Measurements from ENCODE around the gene TMEM242. TPM values are rescaled to one million over a fixed set of nuclear protein-coding genes. Genes with fewer than 3 reads are reported as not detected.
A peak's percentile ranks its signal among the peaks of the same experiment; 100 is the strongest.

The TMEM242 gene
- total RNA-seq, 6 experiments from 2014 or later, result 9.4 to 12.8 (median 10.8) TPM

DNA sequence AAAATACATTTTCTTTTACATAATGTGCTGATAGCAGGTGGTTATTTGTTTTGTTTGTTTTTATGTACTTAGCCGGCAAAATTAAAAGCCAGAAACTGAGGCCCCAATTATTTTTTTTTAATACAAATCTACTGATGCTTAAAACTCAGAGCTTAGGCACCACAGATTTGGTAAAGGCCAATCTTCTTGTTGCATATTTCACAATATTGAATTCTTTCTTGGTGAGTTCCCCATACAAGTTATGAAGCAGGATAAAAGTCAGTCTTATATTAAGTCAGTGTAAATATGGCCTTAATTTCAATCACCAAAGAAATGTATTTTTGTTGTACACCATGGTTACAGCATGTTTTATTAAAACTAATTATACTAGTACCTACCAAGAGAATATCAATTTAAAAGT lies 41.4 kb upstream of the TMEM242 start:
- DNase-seq, result no peak
- Mint-ChIP-seq H3K9me3 (no peaks in the 10 kb centered on the region), H3K4me3 (no peak overlapping the region), H3K36me3 (ENCODE audit: low read depth) (no peaks in the 10 kb centered on the region), H3K4me1 (ENCODE audit: low read depth) (no peaks in the 10 kb centered on the region), H3K27me3 (ENCODE audit: insufficient read depth) (peaks cover 24% of the 10 kb centered on the region), H3K27ac (no peak overlapping the region)
- TF ChIP-seq, protein P1, sequence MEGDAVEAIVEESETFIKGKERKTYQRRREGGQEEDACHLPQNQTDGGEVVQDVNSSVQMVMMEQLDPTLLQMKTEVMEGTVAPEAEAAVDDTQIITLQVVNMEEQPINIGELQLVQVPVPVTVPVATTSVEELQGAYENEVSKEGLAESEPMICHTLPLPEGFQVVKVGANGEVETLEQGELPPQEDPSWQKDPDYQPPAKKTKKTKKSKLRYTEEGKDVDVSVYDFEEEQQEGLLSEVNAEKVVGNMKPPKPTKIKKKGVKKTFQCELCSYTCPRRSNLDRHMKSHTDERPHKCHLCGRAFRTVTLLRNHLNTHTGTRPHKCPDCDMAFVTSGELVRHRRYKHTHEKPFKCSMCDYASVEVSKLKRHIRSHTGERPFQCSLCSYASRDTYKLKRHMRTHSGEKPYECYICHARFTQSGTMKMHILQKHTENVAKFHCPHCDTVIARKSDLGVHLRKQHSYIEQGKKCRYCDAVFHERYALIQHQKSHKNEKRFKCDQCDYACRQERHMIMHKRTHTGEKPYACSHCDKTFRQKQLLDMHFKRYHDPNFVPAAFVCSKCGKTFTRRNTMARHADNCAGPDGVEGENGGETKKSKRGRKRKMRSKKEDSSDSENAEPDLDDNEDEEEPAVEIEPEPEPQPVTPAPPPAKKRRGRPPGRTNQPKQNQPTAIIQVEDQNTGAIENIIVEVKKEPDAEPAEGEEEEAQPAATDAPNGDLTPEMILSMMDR (IDR thresholded peaks at IDR 0.05), result no peak

DNA sequence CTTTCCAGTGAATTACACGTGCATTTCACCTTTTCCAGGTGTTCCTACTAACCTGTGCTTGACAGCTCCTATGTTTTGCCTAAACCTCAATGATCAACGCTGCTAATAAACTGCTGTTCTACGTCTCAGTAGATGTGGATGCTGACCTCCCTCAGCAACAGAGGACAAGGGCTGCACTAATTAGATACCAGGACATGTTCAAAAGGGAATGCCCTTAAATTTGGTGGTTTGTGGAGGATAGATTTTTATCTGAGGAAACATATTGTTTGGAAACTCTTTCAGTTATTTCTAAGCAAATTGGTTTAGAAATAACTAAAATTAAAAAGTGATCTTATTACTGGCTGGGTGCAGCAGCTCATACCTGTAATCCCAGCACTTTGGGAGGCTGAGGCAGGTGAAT lies 38.6 kb upstream of the TMEM242 start:
- Mint-ChIP-seq H3K27me3 (ENCODE audit: insufficient read depth) (peaks cover 18% of the 10 kb centered on the region), H3K4me3 (no peak overlapping the region), H3K4me1 (ENCODE audit: low read depth) (no peaks in the 10 kb centered on the region), H3K27ac (no peak overlapping the region), H3K9me3 (no peaks in the 10 kb centered on the region), H3K36me3 (ENCODE audit: low read depth) (no peaks in the 10 kb centered on the region)
- TF ChIP-seq, protein P1 (IDR thresholded peaks at IDR 0.05), result no peak
- DNase-seq, result no peak

DNA sequence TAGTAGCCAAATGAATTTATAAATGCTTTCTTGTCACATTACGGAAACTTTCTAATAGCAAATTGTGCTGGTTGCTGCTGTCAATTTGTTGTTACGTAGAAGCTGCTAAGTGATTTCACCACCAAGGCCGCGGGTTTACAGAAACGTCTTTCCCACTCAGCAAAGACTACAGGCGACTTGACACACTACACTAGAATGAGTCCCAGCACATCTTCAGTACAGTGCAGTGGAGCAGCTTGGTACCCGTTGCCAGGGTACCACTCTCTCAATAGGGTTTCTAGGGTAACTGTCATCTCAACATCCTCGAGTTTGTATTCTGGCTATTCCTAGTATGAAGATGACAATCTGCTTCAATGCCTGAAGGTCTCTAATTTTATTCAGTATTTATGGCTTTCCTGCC lies 35.0 kb upstream of the TMEM242 start:
- Mint-ChIP-seq H3K9me3 (no peaks in the 10 kb centered on the region), H3K27me3 (ENCODE audit: insufficient read depth) (peaks cover 21% of the 10 kb centered on the region), H3K36me3 (ENCODE audit: low read depth) (no peaks in the 10 kb centered on the region), H3K4me3 (no peak overlapping the region), H3K4me1 (ENCODE audit: low read depth) (no peaks in the 10 kb centered on the region), H3K27ac (no peak overlapping the region)
- TF ChIP-seq, protein P1 (IDR thresholded peaks at IDR 0.05), result no peak
- DNase-seq, result no peak

DNA sequence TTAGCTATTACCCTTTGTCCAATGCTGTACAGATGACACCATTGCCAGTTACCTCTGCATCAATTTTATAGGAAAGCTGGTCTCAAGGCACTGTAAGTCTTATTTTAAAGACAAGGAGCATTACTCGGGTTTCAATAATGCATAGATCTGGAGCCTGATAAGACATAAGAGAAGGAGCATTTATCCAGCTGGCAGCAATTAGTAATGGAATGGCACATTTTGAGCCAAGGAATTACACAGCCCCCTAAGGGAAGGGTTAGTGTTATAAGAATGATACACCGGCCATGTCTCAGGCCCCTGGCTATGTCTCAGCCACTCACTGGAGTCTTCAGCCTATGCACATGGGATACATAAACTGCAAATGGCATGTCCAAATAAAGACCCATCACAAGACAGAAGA lies 23.1 kb upstream of the TMEM242 start:
- H3K36me3 Mint-ChIP-seq (ENCODE audit: low read depth), result peaks cover 4% of the 10 kb centered on the region; the same call in 1 of the 2 replicates
- H3K27ac Mint-ChIP-seq, result no peak overlapping the region
- H3K27me3 Mint-ChIP-seq (ENCODE audit: insufficient read depth), result peaks cover 27% of the 10 kb centered on the region
- peaks cover 9% of the 10 kb centered on the region for H3K4me1 Mint-ChIP-seq (ENCODE audit: low read depth)
- no peak overlapping the region for H3K4me3 Mint-ChIP-seq
- TF ChIP-seq, protein P1 (IDR thresholded peaks at IDR 0.05), result no peak
- peaks cover 9% of the 10 kb centered on the region for H3K9me3 Mint-ChIP-seq
- DNase-seq, result peak; percentile 33

DNA sequence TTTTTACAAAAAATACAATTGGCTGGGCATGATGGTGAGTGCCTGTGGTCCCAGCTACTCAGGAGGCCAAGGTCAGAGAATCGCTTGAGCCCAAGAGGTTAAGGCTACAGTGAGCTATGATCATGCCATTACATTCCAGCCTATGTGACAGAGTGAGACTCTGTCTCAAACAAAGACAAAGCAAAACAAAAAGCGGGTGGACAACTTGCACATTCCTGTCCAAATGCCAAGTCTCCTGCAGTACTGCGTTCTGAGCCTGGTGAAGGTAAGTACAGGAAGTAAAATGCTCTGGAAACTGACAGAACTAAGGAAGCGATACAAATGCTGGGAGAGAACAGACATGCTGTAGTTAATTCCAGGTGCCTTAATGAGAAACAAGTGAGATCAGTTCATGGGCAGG lies 20.4 kb upstream of the TMEM242 start:
- H3K27me3 Mint-ChIP-seq (ENCODE audit: insufficient read depth), result peaks cover 38% of the 10 kb centered on the region
- H3K4me1 Mint-ChIP-seq (ENCODE audit: low read depth), result peaks cover 9% of the 10 kb centered on the region
- no peak overlapping the region for H3K4me3 Mint-ChIP-seq
- DNase-seq, result no peak
- H3K36me3 Mint-ChIP-seq (ENCODE audit: low read depth), result peaks cover 4% of the 10 kb centered on the region; the same call in 1 of the 2 replicates
- H3K9me3 Mint-ChIP-seq, result peaks cover 4% of the 10 kb centered on the region; the same call in 1 of the 2 replicates
- TF ChIP-seq, protein P1 (IDR thresholded peaks at IDR 0.05), result no peak
- no peak overlapping the region for H3K27ac Mint-ChIP-seq

DNA sequence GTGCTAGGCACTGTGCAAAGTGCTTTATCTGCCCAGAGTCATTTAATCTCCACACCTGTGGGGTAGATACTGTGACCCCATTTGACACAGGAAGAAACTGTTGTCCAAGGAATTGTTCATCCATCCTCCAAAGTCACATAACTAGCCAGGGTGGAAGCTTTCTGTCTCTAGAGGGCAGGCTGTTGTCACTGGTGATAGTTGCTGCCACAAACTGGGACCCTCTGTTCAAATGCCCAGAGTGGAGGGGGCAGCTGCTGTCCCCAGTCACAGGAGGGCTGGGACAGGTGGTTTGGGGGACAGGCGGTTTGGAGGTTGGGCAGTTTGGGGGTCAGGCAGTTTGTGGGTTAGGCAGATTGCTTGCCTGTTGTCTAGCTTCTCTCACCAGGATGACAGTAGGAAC lies 16.1 kb upstream of the TMEM242 start:
- Mint-ChIP-seq H3K36me3 (ENCODE audit: low read depth) (no peaks in the 10 kb centered on the region), H3K27me3 (ENCODE audit: insufficient read depth) (peaks cover 27% of the 10 kb centered on the region)

More for the DNA sequence above, 16.1 kb upstream of the TMEM242 start:
- Mint-ChIP-seq H3K9me3 (no peaks in the 10 kb centered on the region), H3K4me1 (ENCODE audit: low read depth) (peaks cover 9% of the 10 kb centered on the region), H3K4me3 (no peak overlapping the region), H3K27ac (no peak overlapping the region)
- TF ChIP-seq, protein P1 (IDR thresholded peaks at IDR 0.05), result peak; percentile 49; the same call in 1 of the 2 replicates
- no peak for DNase-seq

Measured in HFFc6 (cell line).